Renal cortex interstitium (tissue), 11 donors: ENCODE results near the gene PCSK1N. TPM values are rescaled to one million over a fixed set of nuclear protein-coding genes. Genes with fewer than 3 reads are reported as not detected.

Source experiments
- DNase-seq, 11 donors: peaks; one replicate each; pipeline ENCODE4 v3.0.0-alpha.2; 2013; ENCODE audit warnings: low read depth in 9 of 11, low spot score in 4 of 11; ENCODE audit errors: extremely low read depth in 1 of 11
- polyA plus RNA-seq, 3 donors: library from polyadenylated mRNA; unstranded; fragments of 120-200 nt; gene quantifications; one replicate each; pipeline ENCODE4 v1.2.1, GENCODE V29; 2013; ENCODE audit not compliant: insufficient read length in 3 of 3

Gene PCSK1N
- polyA plus RNA-seq, 3 donors, result 3.9 to 28.1 (median 13.6) TPM

DNA sequence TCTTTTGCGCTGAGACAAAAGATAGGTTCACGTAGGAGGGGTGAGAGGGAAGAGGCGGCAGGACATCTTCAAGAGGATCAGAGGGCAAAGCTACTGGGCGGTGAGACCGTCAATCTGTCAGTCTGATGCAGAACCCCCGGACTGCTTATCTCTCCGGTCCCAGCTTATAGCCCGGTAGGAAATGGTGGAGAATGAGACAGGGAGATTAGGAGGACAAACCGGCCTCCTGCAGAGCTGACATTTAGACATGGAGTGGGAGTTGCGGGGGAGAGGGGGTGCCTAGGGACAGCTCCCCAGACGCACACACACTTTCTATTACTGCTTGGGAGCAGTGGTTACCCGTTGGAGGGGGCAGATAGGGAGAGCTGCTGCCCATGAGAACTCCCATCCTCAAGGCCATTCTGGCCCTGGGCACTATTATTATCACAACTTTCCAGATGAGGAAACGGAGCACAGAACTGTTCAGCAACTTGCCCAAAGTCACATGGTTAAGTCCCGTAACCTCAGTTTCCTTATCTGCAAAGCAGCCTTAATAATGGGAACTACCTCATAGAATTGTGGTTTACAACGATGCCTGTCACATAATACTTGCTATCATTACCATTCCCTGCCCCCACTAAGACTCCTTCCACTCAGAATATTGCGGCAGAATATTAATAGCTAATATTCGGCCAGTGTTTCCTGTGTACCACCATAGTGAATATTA, 34.7 kb downstream of the PCSK1N start:
- DNase-seq, result no peak

DNA sequence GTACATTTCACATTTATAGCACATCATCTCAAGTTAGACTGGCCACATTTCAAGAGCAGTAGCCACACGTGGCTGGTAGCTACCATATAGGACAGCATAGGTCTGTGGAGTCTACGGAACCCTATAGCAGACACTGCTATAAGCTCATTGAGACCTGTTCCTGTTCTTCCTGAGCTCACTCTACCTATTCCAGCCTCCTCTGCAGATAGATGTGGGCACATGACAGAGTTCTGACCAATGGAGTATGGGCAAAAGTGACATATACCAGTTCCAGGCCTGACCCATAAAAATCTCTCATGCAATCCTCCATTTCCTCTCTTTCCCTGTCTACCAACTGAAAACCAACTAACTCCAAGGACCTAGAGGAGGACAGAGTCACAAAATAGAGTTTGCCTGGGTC, 37.1 kb downstream of the PCSK1N start:
- DNase-seq, result no peak

- no peak for DNase-seq
Measured at GRCh38 chrX:48794911-48795515, 40.4 kb downstream of the PCSK1N start.

DNA sequence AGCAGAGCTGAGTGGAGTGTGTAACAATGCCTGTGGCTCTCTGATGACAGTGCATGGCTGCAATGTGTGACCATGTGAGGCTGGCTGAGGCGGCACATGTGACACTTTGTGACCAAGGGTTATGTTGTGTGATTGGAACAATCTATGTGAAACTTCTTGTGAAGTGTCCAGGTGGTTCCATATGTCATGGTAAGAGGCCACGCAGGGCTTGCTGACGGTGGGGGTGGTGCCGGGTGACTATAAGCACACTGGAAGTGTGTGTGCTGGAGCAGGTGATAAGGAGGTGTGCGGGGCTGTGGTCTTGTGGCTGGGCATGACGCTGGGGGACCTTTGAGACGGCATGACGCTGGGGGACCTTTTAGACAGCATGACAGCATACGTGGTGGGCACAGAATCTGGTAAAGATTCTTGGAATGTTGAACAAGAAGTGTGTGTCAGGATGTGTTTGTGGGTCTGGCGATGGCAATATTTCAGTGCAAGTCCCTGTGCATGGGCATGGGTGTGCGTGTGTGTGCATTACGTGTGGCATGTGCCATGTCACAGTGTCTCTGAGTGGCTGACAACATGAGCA, 41.0 kb downstream of the PCSK1N start:
- DNase-seq, result no peak

DNA sequence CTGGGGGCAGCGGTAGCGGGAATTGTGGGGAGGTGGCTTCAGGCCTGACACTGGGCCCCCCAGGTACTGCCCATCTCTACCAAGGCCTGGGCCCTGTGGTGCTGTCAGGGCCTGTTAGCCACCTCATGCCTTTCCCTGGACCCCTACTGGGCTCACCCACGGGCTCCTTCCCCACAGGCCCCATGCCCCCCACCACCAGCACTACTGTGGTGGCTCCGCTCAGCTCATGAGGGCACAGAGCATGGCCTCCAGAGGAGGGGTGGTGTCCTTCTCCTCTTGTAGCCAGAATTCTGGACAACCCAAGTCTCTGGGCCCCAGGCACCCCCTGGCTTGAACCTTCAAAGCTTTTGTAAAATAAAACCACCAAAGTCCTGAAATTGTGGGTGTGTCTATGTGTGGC, 41.5 kb downstream of the PCSK1N start:
- no peak for DNase-seq

DNA sequence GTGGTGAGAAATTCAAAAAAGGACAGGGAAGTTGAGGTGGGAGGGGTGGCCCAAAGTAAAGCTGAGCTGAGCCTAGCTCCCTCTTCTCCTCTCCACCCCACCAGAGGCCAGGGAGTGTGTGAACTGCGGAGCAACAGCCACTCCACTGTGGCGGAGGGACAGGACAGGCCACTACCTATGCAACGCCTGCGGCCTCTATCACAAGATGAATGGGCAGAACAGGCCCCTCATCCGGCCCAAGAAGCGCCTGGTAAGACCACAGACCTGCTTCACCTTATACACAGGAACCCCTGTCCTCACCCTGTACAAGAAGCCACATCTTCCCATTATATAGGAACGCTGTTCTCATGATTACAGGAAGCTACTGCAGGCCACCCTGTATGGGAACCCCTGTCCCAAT, 43.2 kb downstream of the PCSK1N start:
- DNase-seq, result no peak

GRCh38 chrX:48791063-48791820, 44.2 kb downstream of the PCSK1N start:
- DNase-seq, result no peak

- DNase-seq, result no peak
Measured at GRCh38 chrX:48790477-48790876, 44.9 kb downstream of the PCSK1N start.

DNA sequence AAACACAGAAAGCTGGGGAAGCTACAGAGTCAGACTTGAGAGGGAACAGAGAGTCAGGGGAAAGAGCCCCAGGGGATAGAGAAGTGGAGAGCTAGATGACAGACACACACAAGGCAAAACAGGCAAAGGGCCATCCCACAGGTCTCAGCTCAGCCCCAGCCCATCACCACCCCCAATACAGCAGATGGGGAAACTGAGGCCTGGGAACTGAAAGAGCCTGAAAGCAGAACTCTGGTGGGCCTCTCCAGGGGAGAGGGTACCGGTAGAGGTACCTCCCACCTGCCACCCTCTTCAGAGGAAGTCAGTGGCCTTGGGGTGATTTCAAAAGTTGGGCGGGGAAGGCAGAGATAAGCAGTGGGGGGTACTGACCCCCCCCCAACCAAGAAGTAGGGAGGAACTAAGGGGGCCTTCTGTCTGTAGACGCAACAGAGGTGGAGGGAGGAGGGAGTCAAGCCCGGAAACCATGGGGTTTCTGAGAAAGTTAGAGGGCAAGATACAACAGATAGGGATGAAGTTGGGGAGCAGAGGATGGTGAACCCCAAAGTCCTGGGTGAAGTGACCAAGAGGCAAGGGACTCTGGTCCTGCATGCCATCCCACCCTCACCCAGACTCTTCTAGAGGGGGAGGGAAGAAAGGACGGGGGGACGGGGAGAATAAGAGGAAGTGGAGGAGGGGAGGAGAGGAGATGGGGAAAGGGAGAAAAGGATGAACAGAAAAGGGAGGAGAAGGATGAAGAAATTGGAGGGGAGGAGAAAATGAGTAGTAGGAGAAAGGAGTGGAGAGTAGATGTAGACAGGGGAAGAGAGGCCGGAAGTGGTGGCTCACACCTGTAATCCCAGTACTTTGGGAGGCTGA, 45.8 kb downstream of the PCSK1N start:
- no peak for DNase-seq

GRCh38 chrX:48787505-48788443, 47.6 kb downstream of the PCSK1N start:
- no peak for DNase-seq

GRCh38 chrX:48786825-48787504, 48.4 kb downstream of the PCSK1N start:
- no peak for DNase-seq

DNA sequence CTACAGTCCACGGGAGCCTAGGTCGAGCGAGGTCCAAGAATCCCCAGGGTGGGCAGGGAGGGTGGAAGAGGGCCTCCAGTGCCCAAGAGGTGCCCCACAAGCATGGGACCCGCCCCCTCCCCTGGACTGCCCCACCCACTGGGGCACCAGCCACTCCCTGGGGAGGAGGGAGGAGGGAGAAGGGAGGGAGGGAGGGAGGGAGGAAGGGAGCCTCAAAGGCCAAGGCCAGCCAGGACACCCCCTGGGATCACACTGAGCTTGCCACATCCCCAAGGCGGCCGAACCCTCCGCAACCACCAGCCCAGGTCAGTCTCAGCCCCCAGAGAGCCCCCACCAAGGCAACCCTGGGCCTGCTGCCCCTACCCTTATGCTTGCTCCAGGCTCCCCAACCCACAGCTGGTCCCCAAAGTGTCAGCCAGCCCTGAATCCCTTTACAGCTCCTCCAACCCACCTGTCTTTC, 49.0 kb downstream of the PCSK1N start, which contains the start of gene GATA1:
Gene GATA1, plus strand, starts transcription at position 250 of the 460 bp plus-strand sequence. CDS start 4,520 bp downstream, outside the sequence.
- DNase-seq, result no peak

DNA sequence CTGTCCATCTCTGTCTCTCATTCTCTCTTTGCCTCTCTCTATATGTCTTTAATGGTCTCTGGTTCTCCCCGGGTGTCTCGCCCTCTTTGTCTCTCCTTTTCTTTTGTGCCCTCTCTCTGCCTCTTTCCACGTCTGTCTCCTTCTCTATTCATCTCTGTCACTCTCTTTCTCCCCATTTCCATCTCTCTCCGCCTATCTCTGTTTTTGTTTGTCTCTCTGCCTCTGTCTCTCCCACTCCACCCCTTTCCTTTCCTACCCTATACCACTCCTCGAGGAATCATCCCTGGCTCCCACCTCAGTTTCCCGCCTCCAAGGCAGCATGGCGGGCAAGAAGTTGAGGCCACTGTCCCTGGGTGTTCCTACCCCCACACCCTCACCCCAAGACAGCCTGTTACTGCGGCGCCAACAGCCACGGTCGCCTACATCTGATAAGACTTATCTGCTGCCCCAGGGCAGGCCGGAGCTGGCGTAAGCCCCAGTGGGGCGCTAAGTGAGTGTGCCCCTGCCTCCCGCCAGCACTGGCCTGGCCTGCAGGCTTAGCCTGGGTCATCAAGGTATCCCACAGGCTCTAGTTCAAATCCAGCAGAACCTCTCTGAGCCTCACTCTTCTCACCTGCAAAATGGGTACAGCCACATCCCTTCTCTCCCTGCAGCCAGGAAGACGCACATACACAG, 49.7 kb downstream of the PCSK1N start:
- DNase-seq, result no peak

DNA sequence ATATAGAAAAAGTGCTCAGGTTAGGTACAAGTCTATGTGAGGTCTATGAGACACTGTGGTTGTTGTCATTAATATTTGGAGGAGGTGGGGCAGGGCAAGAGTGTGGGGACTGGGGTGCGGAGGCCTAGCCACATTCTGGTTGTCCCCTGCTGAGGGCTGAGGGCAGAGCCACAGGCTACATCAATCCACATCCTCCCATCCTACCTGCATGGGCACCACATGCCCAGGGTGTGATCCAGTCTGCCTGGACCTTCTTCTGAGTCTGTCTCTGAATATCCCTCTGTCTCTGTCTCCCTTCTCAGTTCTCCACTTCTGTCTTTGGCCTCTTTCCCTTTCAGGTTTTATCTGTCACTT, 50.2 kb downstream of the PCSK1N start:
- no peak for DNase-seq

- no peak for DNase-seq
Measured at GRCh38 chrX:48784726-48785125, 50.7 kb downstream of the PCSK1N start.

DNA sequence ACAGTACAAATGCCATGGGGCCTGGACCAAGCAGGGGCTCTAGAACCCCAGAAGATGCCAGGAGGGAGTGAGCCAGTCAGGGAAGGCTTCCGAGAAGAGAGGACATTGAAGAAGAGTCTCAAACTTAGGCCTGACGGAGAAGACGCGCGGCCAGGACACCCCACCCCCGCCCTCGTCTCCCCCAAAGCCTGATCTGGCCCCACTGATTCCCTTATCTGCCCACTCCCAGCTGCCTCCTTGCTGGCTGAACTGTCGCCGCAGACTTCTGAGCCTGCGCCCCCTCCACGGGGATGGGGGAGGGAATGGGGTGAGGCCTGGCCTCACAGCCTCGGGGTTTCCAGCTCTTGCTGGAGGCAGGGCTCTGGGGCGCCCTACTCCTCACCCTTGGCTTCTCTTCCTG, 52.6 kb downstream of the PCSK1N start:
- DNase-seq, result no peak

- no peak for DNase-seq
Measured at GRCh38 chrX:48782216-48782615, 53.2 kb downstream of the PCSK1N start.
